ENCODE data around the gene STAT5B.
"Not testable (repeated sequence)": the region's sequence is repeated elsewhere in the genome, so short reads cannot be mapped to it uniquely, and the experiment has no call there.

DNA sequence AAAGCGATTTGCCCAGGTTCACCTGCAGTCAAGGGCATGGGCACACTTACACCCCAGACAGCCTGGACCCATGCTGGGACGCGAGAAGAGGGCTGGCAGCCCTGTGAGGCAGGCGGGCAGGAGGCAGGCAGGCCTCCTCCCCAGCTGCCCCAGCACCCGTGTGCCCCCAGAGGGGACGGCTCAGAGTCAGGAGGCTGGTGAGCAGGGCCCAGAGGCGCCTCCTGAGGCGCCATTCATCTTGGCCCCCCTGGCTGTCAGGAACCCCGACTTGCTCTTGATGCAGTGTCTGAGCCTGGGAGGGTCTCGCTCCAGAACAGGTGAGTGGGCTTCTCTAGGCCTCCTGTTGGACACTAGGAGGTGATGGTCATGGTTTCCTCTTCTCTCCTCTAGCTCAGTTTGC lies 23.2 kb upstream of the STAT5B start:
- TF ChIP-seq, protein P1, sequence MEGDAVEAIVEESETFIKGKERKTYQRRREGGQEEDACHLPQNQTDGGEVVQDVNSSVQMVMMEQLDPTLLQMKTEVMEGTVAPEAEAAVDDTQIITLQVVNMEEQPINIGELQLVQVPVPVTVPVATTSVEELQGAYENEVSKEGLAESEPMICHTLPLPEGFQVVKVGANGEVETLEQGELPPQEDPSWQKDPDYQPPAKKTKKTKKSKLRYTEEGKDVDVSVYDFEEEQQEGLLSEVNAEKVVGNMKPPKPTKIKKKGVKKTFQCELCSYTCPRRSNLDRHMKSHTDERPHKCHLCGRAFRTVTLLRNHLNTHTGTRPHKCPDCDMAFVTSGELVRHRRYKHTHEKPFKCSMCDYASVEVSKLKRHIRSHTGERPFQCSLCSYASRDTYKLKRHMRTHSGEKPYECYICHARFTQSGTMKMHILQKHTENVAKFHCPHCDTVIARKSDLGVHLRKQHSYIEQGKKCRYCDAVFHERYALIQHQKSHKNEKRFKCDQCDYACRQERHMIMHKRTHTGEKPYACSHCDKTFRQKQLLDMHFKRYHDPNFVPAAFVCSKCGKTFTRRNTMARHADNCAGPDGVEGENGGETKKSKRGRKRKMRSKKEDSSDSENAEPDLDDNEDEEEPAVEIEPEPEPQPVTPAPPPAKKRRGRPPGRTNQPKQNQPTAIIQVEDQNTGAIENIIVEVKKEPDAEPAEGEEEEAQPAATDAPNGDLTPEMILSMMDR (conservative IDR thresholded peaks at IDR 0.05 in 1 of 2, IDR thresholded peaks at IDR 0.05 in 1 of 2; ENCODE audit: low read depth in 1 of 2, low read length in 2 of 2), result not testable (repeated sequence)
- TF ChIP-seq EZH2 (IDR thresholded peaks at IDR 0.05; ENCODE audit: low read length, missing control alignments), result not testable (repeated sequence)

Data from fibroblast of lung (primary cell).